NCI-H345 (cell line): Measurements from ENCODE around the gene KCNJ12.
"Not testable (repeated sequence)": the region's sequence is repeated elsewhere in the genome, so short reads cannot be mapped to it uniquely, and the experiment has no call there.

ENCODE experiments used
- DNase-seq: peaks from one replicate; lab custom pipeline; 2025; lab: John Stamatoyannopoulos, UW

Gene KCNJ12

GRCh38 chr17:21376081-21376758 is at the start of gene KCNJ12:
Gene KCNJ12, plus strand, starts transcription at chr17:21376357. Its CDS starts 38,986 bp downstream, at chr17:21415343.
- no peak for DNase-seq

GRCh38 chr17:21327921-21328320 is 48.2 kb upstream of the KCNJ12 start:
- not testable (repeated sequence) for DNase-seq

- not testable (repeated sequence) for DNase-seq
These were observed 47.4 kb upstream of the KCNJ12 start for GRCh38 chr17:21328778-21329177.

GRCh38 chr17:21330436-21331160 is 45.6 kb upstream of the KCNJ12 start:
- DNase-seq = no peak

- DNase-seq = not testable (repeated sequence)
These were observed 39.4 kb upstream of the KCNJ12 start for GRCh38 chr17:21336541-21337294.

GRCh38 chr17:21337981-21338625 is 38.1 kb upstream of the KCNJ12 start:
- not testable (repeated sequence) for DNase-seq

- no peak for DNase-seq
These were observed 37.1 kb upstream of the KCNJ12 start for GRCh38 chr17:21339011-21339410.

GRCh38 chr17:21339571-21339970 is 36.6 kb upstream of the KCNJ12 start:
- not testable (repeated sequence) for DNase-seq

- not testable (repeated sequence) for DNase-seq
These were observed 35.8 kb upstream of the KCNJ12 start for GRCh38 chr17:21340407-21340806.

- not testable (repeated sequence) for DNase-seq
These were observed 34.9 kb upstream of the KCNJ12 start for GRCh38 chr17:21341279-21341678.

- not testable (repeated sequence) for DNase-seq
These were observed 34.1 kb upstream of the KCNJ12 start for GRCh38 chr17:21341925-21342540.

- DNase-seq = not testable (repeated sequence)
These were observed 32.9 kb upstream of the KCNJ12 start for GRCh38 chr17:21343061-21343949.

- DNase-seq = not testable (repeated sequence)
These were observed 31.4 kb upstream of the KCNJ12 start for GRCh38 chr17:21344801-21345200.

GRCh38 chr17:21345236-21345635 is 30.9 kb upstream of the KCNJ12 start:
- no peak for DNase-seq

- DNase-seq = not testable (repeated sequence)
These were observed 30.1 kb upstream of the KCNJ12 start for GRCh38 chr17:21346107-21346506.

- DNase-seq = not testable (repeated sequence)
These were observed 29.4 kb upstream of the KCNJ12 start for GRCh38 chr17:21346651-21347250.

- DNase-seq = not testable (repeated sequence)
These were observed 28.5 kb upstream of the KCNJ12 start for GRCh38 chr17:21347660-21348059.

- DNase-seq = not testable (repeated sequence)
These were observed 27.9 kb upstream of the KCNJ12 start for GRCh38 chr17:21348081-21348925.

GRCh38 chr17:21348926-21349261 is 27.3 kb upstream of the KCNJ12 start:
- DNase-seq = not testable (repeated sequence)
